GM15510 (cell line): ENCODE measurements around the gene PAX1.

ENCODE experiments used
- POLR2A ChIP-seq: IDR thresholded peaks from 3 replicates; pipeline ENCODE4 v1.6.1; 2011; ENCODE audit warnings: borderline replicate concordance; ENCODE audit not compliant: insufficient read length; ENCODE audit errors: extremely low read depth

The PAX1 gene

GRCh38 chr20:21708738-21709534 lies 3.5 kb downstream of the PAX1 start:
- TF ChIP-seq POLR2A, result no peak

- TF ChIP-seq POLR2A, result no peak
Observed at GRCh38 chr20:21709535-21709904, 4.1 kb downstream of the PAX1 start.

- no peak for TF ChIP-seq POLR2A
Observed at GRCh38 chr20:21710341-21710740, 4.9 kb downstream of the PAX1 start.

DNA sequence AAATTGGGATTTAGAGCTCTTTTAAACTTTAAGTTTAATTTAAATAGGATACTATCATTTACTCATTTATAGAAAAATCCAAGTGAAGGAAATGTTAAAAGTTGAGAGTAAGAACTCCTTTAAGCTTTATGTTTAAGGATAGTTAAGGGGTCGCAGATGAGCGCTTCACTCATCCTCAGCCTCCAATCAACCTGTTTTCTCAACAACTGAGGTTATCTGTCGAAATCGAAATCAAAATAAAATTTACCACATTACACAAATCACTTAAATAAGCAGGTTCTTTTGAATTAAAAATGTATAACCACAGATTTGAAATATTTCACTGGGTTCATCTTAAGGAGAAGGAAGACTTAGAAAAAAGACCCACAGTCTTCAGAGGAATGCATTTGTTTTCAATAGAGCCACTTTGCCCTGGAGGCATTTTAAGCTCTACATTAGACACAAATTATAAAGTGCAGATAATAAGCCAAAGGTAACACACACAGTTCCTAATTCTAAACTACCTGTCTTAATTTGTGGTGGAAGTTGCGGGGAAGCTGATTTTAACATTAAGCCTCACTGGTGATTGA lies 5.5 kb downstream of the PAX1 start:
- TF ChIP-seq POLR2A, result no peak

DNA sequence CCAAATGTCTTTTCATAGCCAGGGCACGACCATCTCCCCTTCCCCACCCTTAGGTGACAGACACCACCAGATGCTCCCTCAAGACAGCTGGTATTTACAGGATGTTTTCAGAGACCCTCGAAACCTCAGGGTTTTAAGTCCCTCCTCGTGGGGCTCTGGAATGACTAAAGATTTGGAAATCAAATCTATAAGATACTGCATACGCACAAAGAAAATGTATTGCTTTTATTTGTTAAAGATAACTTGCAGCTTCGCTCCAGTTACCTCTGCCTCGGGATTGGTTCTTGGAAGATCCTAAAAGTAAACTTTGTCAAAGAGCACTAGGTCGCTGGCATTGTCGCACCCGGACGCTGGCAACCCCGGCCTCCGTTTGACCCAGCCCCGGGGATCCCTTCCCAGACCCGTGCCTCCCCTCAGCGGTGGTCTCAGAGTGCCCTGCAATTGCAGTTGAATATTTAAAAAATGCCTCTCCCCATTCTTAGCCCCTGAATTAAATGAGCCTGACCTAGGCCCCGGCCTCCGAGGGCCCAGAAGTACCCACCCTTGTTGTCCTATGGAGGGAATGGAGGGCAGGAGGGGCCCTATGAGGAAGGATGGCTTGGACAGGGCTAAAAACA lies 7.1 kb downstream of the PAX1 start:
- no peak for TF ChIP-seq POLR2A

DNA sequence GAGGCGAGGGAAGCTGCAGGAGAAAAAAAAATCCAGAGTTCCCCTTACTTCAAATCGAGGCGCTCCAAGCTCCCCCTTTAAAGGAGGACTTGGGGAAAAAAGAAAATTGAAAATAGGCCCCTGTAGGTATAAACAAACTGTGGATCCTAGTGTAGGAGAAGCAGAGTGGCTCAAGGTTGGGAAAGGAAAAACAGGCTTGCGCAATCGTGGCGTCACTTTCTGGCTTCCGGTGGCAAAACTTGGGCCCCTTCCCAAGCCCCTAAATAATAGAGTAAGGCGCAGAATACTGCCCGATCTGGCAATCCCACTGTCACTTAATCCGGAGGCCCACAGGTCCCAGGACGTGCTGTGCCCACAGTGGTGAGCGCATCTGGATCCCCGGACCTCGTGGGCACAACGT lies 8.0 kb downstream of the PAX1 start:
- no peak for TF ChIP-seq POLR2A

GRCh38 chr20:21713901-21714296 lies 8.4 kb downstream of the PAX1 start:
- no peak for TF ChIP-seq POLR2A

DNA sequence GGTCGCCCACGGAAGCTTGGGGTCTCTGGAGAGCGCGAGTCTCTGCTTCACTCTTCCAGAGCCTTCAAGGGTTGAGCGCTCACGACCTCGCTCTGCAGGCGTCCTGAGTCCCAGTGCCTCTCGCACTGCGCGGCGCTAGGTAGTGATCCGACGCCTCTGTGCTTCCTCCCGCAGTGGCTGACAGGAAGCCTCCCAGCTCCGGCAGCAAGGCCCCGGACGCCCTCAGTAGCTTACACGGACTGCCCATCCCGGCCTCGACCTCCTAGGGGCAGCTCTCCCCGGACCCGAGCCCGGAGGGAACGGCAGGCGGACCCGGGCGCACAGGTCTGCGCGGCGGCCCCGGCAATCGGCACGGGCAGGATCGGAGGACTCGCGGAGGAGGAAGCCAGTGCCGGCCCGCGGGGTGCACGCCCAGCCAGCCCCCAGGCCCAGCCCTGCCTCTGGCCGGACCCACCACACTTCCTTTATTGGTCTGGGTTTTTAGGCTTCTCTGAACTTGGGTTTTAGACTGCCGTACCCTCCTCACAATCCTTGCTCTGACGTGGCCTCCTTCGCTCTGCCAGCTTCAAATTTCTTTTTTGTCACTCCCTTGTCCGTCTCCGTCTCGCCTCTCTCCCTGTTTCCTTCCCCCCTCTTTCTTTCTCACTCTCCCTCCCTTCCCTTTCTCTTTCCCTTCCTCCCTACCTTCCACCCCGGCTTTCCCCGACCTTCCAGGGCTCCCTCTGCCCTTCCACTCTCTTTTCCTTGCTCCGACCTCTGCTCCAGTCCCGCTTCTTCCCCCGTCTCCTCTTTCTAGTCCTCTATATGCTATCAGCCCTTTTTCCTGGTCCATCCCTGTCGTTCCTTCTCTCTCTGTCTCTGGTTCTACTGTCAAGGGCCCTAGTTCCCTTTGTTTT lies 9.1 kb downstream of the PAX1 start:
- no peak for TF ChIP-seq POLR2A

DNA sequence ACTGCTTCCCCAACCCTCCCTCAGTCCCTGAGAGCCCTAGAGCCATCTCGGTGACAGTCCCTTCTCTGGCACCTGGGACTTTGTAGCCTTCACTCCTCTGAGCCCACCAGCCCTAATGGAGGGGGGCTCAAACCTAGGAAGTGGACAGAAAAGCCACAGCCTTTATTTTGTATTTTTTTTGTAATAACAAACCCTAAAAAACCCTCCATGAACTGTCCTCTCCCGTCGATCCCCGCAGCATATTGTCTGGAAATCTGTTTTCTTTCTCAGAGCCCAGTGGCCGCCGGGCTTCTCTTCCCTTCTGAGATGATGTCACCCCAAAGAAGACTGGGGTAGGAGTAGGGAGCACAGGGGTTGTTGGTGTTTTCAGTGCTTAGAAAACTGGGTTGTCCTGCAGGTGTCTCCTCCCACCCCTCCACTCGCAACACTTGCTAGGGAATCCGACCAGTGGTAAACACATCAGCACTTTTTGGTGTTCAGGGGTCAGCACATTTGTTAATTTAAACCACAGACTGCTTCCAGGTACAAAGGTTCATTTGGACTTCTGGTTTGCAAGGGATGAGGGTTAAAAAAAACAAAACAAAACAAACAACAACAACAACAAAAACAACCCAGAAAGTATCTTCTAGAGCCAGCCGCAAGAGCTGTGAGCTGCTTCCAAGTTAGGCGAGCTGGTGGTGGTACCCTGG lies 9.9 kb downstream of the PAX1 start:
- TF ChIP-seq POLR2A, result no peak

DNA sequence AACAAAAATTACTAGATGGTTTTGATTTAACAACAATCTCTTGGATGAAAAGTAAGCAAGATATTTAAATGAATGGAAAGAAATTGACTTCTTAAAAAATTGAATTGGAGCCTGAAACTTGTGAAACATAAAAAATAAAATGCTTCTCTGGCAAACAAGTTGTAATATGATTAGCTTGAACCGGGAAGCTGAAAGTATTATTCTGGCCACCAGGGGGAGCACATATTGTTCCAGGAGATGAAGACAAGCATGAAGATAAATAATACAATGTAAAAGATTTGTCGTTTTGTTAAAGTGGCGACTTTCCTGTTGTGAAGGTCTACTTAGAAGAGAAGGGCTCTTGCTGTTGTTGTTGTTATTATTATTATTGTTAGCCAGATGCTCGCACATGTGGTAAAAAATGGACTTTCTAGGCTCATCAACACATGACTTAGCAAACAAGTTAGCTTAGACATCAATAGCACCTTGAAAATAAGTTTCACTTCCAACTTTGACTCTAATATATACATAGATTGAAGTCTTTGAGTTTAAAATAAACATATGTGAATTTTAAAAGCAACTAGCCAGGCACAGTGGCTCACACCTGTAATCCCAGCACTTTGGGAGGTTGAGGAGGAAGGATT lies 14.2 kb downstream of the PAX1 start:
- TF ChIP-seq POLR2A, result no peak

GRCh38 chr20:21725892-21726291 lies 20.4 kb downstream of the PAX1 start:
- no peak for TF ChIP-seq POLR2A

- TF ChIP-seq POLR2A, result no peak
Observed at GRCh38 chr20:21729316-21729715, 23.9 kb downstream of the PAX1 start.

DNA sequence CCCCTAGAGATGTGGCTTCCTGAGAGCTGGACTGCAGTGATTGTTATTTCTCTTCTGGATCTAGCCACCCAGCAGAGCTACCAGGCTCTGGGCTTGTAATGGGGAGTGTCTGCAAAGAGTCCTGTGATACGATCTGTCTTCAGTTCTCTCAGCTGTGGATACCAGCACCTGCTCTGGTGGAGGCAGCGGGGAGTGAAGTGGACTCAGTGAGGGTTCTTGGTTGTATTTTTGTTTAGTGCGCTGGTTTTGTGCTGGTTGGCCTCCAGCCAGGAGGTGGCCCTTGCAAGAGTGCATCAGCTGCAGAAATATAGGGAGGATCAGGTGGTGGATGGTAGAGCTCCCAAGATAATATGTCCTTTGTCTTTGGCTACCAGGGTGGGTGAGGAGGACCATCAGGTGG lies 33.7 kb downstream of the PAX1 start:
- no peak for TF ChIP-seq POLR2A

DNA sequence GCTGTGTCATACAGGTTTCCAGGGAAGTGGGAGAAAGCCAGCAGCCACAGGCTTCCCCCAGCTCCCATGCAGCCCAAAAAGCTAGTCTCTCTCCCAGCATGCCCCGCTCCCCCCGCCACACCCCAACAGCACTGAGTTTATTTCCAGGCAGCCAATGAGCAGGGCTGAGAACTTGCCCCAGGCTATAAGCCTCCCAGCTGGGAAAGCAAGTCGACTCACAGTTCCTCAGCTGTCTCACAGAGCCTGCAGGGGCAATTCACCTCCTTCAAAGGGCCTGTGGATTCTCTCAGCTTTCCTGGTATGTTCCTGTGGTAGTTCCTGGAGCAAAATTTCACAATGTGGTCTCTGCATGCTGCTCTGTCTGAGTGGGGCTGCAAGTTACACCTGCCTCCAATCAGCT lies 34.2 kb downstream of the PAX1 start:
- no peak for TF ChIP-seq POLR2A
